ENCODE measurements around the gene RICTOR. TPM values are rescaled to one million over a fixed set of nuclear protein-coding genes. Genes with fewer than 3 reads are reported as not detected.
A peak's percentile ranks its signal among the peaks of the same experiment; 100 is the strongest.

RICTOR gene, protein sequence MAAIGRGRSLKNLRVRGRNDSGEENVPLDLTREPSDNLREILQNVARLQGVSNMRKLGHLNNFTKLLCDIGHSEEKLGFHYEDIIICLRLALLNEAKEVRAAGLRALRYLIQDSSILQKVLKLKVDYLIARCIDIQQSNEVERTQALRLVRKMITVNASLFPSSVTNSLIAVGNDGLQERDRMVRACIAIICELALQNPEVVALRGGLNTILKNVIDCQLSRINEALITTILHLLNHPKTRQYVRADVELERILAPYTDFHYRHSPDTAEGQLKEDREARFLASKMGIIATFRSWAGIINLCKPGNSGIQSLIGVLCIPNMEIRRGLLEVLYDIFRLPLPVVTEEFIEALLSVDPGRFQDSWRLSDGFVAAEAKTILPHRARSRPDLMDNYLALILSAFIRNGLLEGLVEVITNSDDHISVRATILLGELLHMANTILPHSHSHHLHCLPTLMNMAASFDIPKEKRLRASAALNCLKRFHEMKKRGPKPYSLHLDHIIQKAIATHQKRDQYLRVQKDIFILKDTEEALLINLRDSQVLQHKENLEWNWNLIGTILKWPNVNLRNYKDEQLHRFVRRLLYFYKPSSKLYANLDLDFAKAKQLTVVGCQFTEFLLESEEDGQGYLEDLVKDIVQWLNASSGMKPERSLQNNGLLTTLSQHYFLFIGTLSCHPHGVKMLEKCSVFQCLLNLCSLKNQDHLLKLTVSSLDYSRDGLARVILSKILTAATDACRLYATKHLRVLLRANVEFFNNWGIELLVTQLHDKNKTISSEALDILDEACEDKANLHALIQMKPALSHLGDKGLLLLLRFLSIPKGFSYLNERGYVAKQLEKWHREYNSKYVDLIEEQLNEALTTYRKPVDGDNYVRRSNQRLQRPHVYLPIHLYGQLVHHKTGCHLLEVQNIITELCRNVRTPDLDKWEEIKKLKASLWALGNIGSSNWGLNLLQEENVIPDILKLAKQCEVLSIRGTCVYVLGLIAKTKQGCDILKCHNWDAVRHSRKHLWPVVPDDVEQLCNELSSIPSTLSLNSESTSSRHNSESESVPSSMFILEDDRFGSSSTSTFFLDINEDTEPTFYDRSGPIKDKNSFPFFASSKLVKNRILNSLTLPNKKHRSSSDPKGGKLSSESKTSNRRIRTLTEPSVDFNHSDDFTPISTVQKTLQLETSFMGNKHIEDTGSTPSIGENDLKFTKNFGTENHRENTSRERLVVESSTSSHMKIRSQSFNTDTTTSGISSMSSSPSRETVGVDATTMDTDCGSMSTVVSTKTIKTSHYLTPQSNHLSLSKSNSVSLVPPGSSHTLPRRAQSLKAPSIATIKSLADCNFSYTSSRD (N-terminal part only)
- total RNA-seq (2012; rRNA removed), result 35.7 and 45.0 TPM in 2 replicates
- 2.8 and 4.1 TPM in 2 replicates for polyA plus RNA-seq (2012; rRNA removed)
- 0.29 and 0.67 TPM in 2 replicates for polyA plus RNA-seq (2012; cell fraction: cytosol; rRNA removed)
- 1.7 and 19.0 TPM in 2 replicates for polyA plus RNA-seq (2012; cell fraction: nucleus; rRNA removed; ENCODE audit: low replicate concordance)
- Bru-seq, nascent RNA, result percentile 85 among the genes with signal in this experiment
- BruChase-seq, experiment 1, labeled RNA remaining after a 6-hour chase, result percentile 63 among the genes with signal in this experiment
- percentile 82 among the genes with signal in this experiment for BruChase-seq, experiment 2, labeled RNA remaining after a 2-hour chase
- long read RNA-seq, full-length matches to known transcripts, result 2 of 5 reads
- long read RNA-seq, partial matches to known transcripts, result 3 of 5 reads
- long read RNA-seq, other reads (novel, unspliced or antisense), result 0 of 5 reads

GRCh38 chr5:39074017-39074814 lies at the start of gene RICTOR:
RICTOR (minus strand) TSS chr5:39074399; CDS start chr5:39074377, 22 bp downstream.
- peak within 1 kb of the TSS; percentile 62 for H4K5ac ChIP-seq (ENCODE audit: low read depth, low read length)
- intact Hi-C loops (cut with micrococcal nuclease) (loop anchor here (1.0 to 10.0 kb wide), 4 partner anchors 26 to 229 kb away; partner anchors contain the start of gene OSMR), in situ Hi-C loops (cut with MboI; ENCODE audit: low sequenced_read_pairs) (no loop called here), dilution Hi-C loops (cut with HindIII; ENCODE audit: low sequenced_read_pairs, unreplicated experiment) (no loop called here)
- peak within 1 kb of the TSS; percentile 78 to 83 for H4K8ac ChIP-seq (ENCODE audit: low read depth in 2 of 2, low read length in 2 of 2)
- CTCF ChIA-PET, result no interaction called here
- ATAC-seq (ENCODE audit: low read depth), result peak; percentile 92
- no peaks in the 10 kb centered on the region for H3K4me1 ChIP-seq (ENCODE audit: control insufficient read depth, insufficient read depth, low read length)
- peak within 1 kb of the TSS; percentile 88 for H3K4me2 ChIP-seq (ENCODE audit: low read depth, low read length)
- H3K9me1 ChIP-seq (ENCODE audit: insufficient read depth, low read length), result no peaks in the 10 kb centered on the region
- peak within 1 kb of the TSS; percentile 21; the same call in 1 of the 2 replicates for H2BK20ac ChIP-seq (ENCODE audit: low read depth, low read length)
- peak within 1 kb of the TSS; percentile 86 for H3K4ac ChIP-seq (ENCODE audit: low read depth, low read length)
- H3K9ac ChIP-seq (ENCODE audit: low read depth, low read length), result peak within 1 kb of the TSS; percentile 95
- peak within 1 kb of the TSS; percentile 90 for H4K91ac ChIP-seq (ENCODE audit: insufficient read depth, low read depth, low read length)
- POLR2A ChIA-PET (ENCODE audit: unreplicated experiment), result no interaction called here
- peaks cover 6 to 23% of the 10 kb centered on the region in 2 experiments; a peak in 3 of 4 replicates for H3K79me1 ChIP-seq (ENCODE audit: low read depth in 1 of 2, low read length in 2 of 2)
- H3K4me3 ChIP-seq (ENCODE audit: insufficient read depth, low read depth, low read length), result peak within 1 kb of the TSS; percentile 97
- peak; percentile 82 for DNase-seq
- H2AK5ac ChIP-seq (ENCODE audit: low read depth, low read length), result peak within 1 kb of the TSS; percentile 41
- peak within 1 kb of the TSS; percentile 99 for H3K27ac ChIP-seq (ENCODE audit: insufficient read depth, low read length)
- H4K20me1 ChIP-seq (ENCODE audit: insufficient read depth, low read length), result peaks cover 21% of the 10 kb centered on the region; the same call in 1 of the 2 replicates
- H3K27me3 ChIP-seq (ENCODE audit: control insufficient read depth, insufficient read depth, low read length), result no peaks in the 10 kb centered on the region
- H3K56ac ChIP-seq (ENCODE audit: extremely low read depth, insufficient read depth, low read length), result peak within 1 kb of the TSS; percentile 83
- H2BK5ac ChIP-seq (ENCODE audit: low read depth, low read length, poor library complexity, severe bottlenecking), result peak within 1 kb of the TSS; percentile 96
- WGBS, 2 experiments (ENCODE audit: extremely low coverage in 2 of 2, insufficient read length in 1 of 2), result 0% methylated on average over 38 of the region's 94 CpGs; no CpG with 5 or more reads in 1 of the 2 experiments
- peak within 1 kb of the TSS; percentile 83 for H3K23ac ChIP-seq (ENCODE audit: low read depth, low read length)
- peak within 1 kb of the TSS; percentile 85 for H2BK120ac ChIP-seq (ENCODE audit: low read depth, low read length)
- peak within 1 kb of the TSS; percentile 95 for H2AFZ ChIP-seq (replicated peaks; ENCODE audit: low read length, poor library complexity)
- no TSS peak for BruUV-seq (replicated peaks)
- peak within 1 kb of the TSS; percentile 80 for H3K18ac ChIP-seq (ENCODE audit: low read depth, low read length)
- H3K36me3 ChIP-seq (ENCODE audit: control insufficient read depth, insufficient read depth, low read length), result 0 out of 2 replicates have a peak, but pooled peaks cover 1% of the 10 kb centered on the region
- peak within 1 kb of the TSS; percentile 94; the same call in 2 of the 3 replicates for H2BK15ac ChIP-seq (ENCODE audit: low read depth, low read length)
- H3K14ac ChIP-seq (replicated peaks; ENCODE audit: low read depth, low read length), result peak within 1 kb of the TSS; percentile 94
- no peaks in the 10 kb centered on the region for H3K9me3 ChIP-seq (ENCODE audit: control insufficient read depth, insufficient read depth, low read length)
- peak within 1 kb of the TSS; percentile 87 for H2AK9ac ChIP-seq (replicated peaks; ENCODE audit: low read depth, low read length, poor library complexity)
- peak; percentile 85 for TF ChIP-seq BHLHE40 (IDR thresholded peaks at IDR 0.05; ENCODE audit: low read depth, low read length)
- no peak for TF ChIP-seq MAFK (IDR thresholded peaks at IDR 0.05; ENCODE audit: low read depth, low read length)
- TF ChIP-seq RFX5 (IDR thresholded peaks at IDR 0.05; ENCODE audit: low read depth, low read length), result no peak
- TF ChIP-seq, protein P1, sequence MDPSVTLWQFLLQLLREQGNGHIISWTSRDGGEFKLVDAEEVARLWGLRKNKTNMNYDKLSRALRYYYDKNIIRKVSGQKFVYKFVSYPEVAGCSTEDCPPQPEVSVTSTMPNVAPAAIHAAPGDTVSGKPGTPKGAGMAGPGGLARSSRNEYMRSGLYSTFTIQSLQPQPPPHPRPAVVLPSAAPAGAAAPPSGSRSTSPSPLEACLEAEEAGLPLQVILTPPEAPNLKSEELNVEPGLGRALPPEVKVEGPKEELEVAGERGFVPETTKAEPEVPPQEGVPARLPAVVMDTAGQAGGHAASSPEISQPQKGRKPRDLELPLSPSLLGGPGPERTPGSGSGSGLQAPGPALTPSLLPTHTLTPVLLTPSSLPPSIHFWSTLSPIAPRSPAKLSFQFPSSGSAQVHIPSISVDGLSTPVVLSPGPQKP (IDR thresholded peaks at IDR 0.05; ENCODE audit: borderline replicate concordance, low read depth, low read length), result no peak
- no peak for TF ChIP-seq RAD21 (IDR thresholded peaks at IDR 0.05; ENCODE audit: low read length)
- TF ChIP-seq CHD1 (IDR thresholded peaks at IDR 0.05; ENCODE audit: low read depth, low read length), result no peak; the same call in 1 of the 2 replicates
- no peak for TF ChIP-seq SMC3 (IDR thresholded peaks at IDR 0.05; ENCODE audit: low read depth, low read length)
- no peak for TF ChIP-seq RCOR1 (IDR thresholded peaks at IDR 0.05; ENCODE audit: insufficient replicate concordance, low read length)
- no peak for TF ChIP-seq MXI1 (IDR thresholded peaks at IDR 0.05; ENCODE audit: borderline replicate concordance, low read depth, low read length)
